ENCODE results near the gene HMGA1. TPM values are rescaled to one million over a fixed set of nuclear protein-coding genes. Genes with fewer than 3 reads are reported as not detected.
A peak's percentile ranks its signal among the peaks of the same experiment; 100 is the strongest.

The HMGA1 gene
- 211 and 242 TPM in 2 replicates for total RNA-seq (2014; rRNA removed; shearing (Covaris generic))
- polyA plus RNA-seq (2014; cell fraction: nucleus; rRNA removed): 143 and 147 TPM in 2 replicates

GRCh38 chr6:34236443-34237315 is at the start of gene HMGA1:
Gene HMGA1 (plus strand): TSS chr6:34236873. CDS start chr6:34240781, 3,908 bp downstream.
- peak; percentile 78 for DNase-seq (ENCODE audit: extremely low read depth, low read depth)

- no peak for DNase-seq (ENCODE audit: extremely low read depth, low read depth)
These were observed 46.7 kb upstream of the HMGA1 start for GRCh38 chr6:34189806-34190503.

GRCh38 chr6:34190504-34191122 is 46.1 kb upstream of the HMGA1 start:
- no peak for DNase-seq (ENCODE audit: extremely low read depth, low read depth)

GRCh38 chr6:34194772-34195171 is 41.9 kb upstream of the HMGA1 start:
- no peak for DNase-seq (ENCODE audit: extremely low read depth, low read depth)

GRCh38 chr6:34195726-34196115 is 41.0 kb upstream of the HMGA1 start:
- DNase-seq (ENCODE audit: extremely low read depth, low read depth): no peak

GRCh38 chr6:34196116-34196832 is 40.4 kb upstream of the HMGA1 start:
- DNase-seq (ENCODE audit: extremely low read depth, low read depth): peak; percentile 40

- DNase-seq (ENCODE audit: extremely low read depth, low read depth): no peak
These were observed 39.9 kb upstream of the HMGA1 start for GRCh38 chr6:34196833-34197195.

GRCh38 chr6:34200340-34200971 is 36.2 kb upstream of the HMGA1 start:
- DNase-seq (ENCODE audit: extremely low read depth, low read depth): no peak

GRCh38 chr6:34201455-34202107 is 35.1 kb upstream of the HMGA1 start:
- DNase-seq (ENCODE audit: extremely low read depth, low read depth): no peak

- DNase-seq (ENCODE audit: extremely low read depth, low read depth): no peak
These were observed 34.1 kb upstream of the HMGA1 start for GRCh38 chr6:34202329-34203201.

GRCh38 chr6:34204693-34205092 is 32.0 kb upstream of the HMGA1 start:
- no peak for DNase-seq (ENCODE audit: extremely low read depth, low read depth)

GRCh38 chr6:34205466-34205865 is 31.2 kb upstream of the HMGA1 start:
- no peak for DNase-seq (ENCODE audit: extremely low read depth, low read depth)

GRCh38 chr6:34205916-34206315 is 30.8 kb upstream of the HMGA1 start:
- DNase-seq (ENCODE audit: extremely low read depth, low read depth): no peak

- DNase-seq (ENCODE audit: extremely low read depth, low read depth): no peak
These were observed 29.9 kb upstream of the HMGA1 start for GRCh38 chr6:34206726-34207125.

- DNase-seq (ENCODE audit: extremely low read depth, low read depth): no peak
These were observed 28.8 kb upstream of the HMGA1 start for GRCh38 chr6:34207695-34208443.

- DNase-seq (ENCODE audit: extremely low read depth, low read depth): no peak
These were observed 22.9 kb upstream of the HMGA1 start for GRCh38 chr6:34213772-34214171.

GRCh38 chr6:34218691-34219090 is 18.0 kb upstream of the HMGA1 start:
- DNase-seq (ENCODE audit: extremely low read depth, low read depth): no peak

GRCh38 chr6:34223381-34223955 is 13.2 kb upstream of the HMGA1 start:
- DNase-seq (ENCODE audit: extremely low read depth, low read depth): no peak
